Placental epithelial cell (primary cell): ENCODE results near the gene UGGT1. TPM values are rescaled to one million over a fixed set of nuclear protein-coding genes. Genes with fewer than 3 reads are reported as not detected.

Source experiments
- small RNA-seq: library from RNA; depleted of rRNA; stranded (forward); fragments of <200 nt; gene quantifications from one replicate; pipeline ENCODE3, GENCODE V24; 2012
- total RNA-seq: library from RNA; depleted of rRNA; stranded (reverse); fragments of >200 nt; gene quantifications from 2 replicates; pipeline ENCODE4 v1.2.3, GENCODE V29; 2012

Gene UGGT1
- 24.7 and 75.0 TPM in 2 replicates for total RNA-seq

DNA sequence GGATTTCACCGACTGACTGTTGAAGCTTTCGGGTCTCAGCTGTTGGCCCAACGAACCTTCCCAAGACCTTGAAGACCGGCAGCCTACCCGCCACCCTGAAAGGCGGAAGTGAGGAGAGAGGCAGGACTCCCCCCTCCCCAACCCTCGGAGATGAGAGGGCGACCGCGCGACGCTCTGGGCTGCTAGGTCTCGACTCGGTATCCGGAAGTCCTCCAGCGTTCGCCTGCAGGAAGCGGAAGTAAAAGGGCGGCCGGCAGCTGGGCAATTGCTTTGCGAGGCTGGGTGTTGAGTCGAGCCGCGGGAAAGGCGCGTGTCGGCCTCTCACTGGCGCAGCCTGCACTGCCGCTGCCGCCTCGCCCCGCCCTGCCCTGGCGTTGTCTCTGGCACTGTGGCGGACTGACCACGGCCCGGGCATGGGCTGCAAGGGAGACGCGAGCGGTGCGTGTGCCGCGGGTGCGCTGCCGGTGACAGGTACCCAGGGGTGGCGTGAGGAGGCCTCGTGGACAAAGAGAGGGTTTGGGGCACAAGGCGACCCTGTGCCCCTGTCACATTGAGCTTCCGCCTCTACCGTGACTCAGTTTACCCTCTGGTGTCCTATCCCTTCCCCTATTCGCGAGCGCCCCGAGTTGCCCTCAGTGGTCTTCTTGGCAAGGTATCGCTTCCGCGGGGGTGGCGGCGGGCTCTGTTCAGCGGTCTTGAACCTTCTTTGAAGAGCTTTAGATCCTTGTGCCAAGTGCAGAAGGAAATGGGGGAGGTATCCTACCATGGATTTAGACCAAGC lies at the start of gene UGGT1:
Gene UGGT1 (plus strand): TSS at position 256 of the 781 bp plus-strand sequence. CDS start 158 bp downstream, at position 414.

Small RNA genes lying within 50 kb of the gene (small RNA-seq; reads per million reads assigned to genes)
- gene AC108059.2, result not detected
- gene AC108059.3, result 0.09 reads per million
- gene DYNLT3P2, result not detected
- gene RF00019, result not detected

Other genes with a start within 250 kb of the UGGT1 start
- gene POLR2D, start 233.0 kb upstream of the UGGT1 start, total RNA-seq, result 13.7 and 14.2 TPM in 2 replicates
- 13.3 and 22.0 TPM in 2 replicates for gene AMMECR1L, start 205.2 kb upstream of the UGGT1 start, total RNA-seq
- 7.5 and 13.2 TPM in 2 replicates for gene SAP130, start 63.1 kb upstream of the UGGT1 start, total RNA-seq
- 7.8 and 13.3 TPM in 2 replicates for gene HS6ST1, start 227.7 kb downstream of the UGGT1 start, total RNA-seq